WTC11 (cell line): ENCODE data around the gene LMO1. TPM values are rescaled to one million over a fixed set of nuclear protein-coding genes. Genes with fewer than 3 reads are reported as not detected.

Source experiments
- ATAC-seq: fragments of 200-7000 bp; cut with Tn5 transposase; 2 replicates; pipeline ENCODE4 v1.10.0; 2021; ENCODE audit warnings: mild to moderate bottlenecking, moderate library complexity
- CTCF ChIA-PET: fragments of 300-600 bp; sonication (Branson Sonifier 250); formaldehyde crosslinking; loops from one replicate; lab custom pipeline; 2021; ENCODE audit warnings: antibody characterized with exemption; lab: Charles Lee
- POLR2A ChIA-PET: fragments of 350-600 bp; sonication (Branson Sonifier 250); formaldehyde crosslinking; loops from one replicate; lab custom pipeline; 2021; ENCODE audit warnings: antibody characterized with exemption; lab: Charles Lee
- DNase-seq: peaks from one replicate; pipeline ENCODE4 v3.0.0; 2021; ENCODE audit warnings: low spot score
- H3K27ac Mint-ChIP-seq: 2 replicates; pipeline ENCODE4 v1.8.0; 2021; ENCODE audit warnings: mixed read lengths
- H3K27me3 Mint-ChIP-seq: 2 replicates; pipeline ENCODE4 v1.8.0; 2021; ENCODE audit warnings: low read depth, mild to moderate bottlenecking, moderate library complexity, mixed read lengths
- H3K36me3 Mint-ChIP-seq: 2 replicates; pipeline ENCODE4 v1.8.0; 2021; ENCODE audit warnings: mixed read lengths
- H3K4me1 Mint-ChIP-seq: 2 replicates; pipeline ENCODE4 v1.8.0; 2022; ENCODE audit warnings: mixed read lengths
- H3K4me3 Mint-ChIP-seq: 2 replicates; pipeline ENCODE4 v1.8.0; 2021; ENCODE audit warnings: mild to moderate bottlenecking, moderate library complexity, mixed read lengths
- H3K9me3 Mint-ChIP-seq: 2 replicates; pipeline ENCODE4 v1.8.0; 2021; ENCODE audit warnings: mixed read lengths
- CREB1 ChIP-seq: sonication (generic); formaldehyde crosslinking; IDR thresholded peaks from 2 replicates; pipeline ENCODE4 v1.8.0; 2023; ENCODE audit warnings: mild to moderate bottlenecking, missing genetic modification reagents
- JUN ChIP-seq: sonication (generic); formaldehyde crosslinking; IDR thresholded peaks from 2 replicates; pipeline ENCODE4 v1.8.0; 2023; ENCODE audit warnings: mild to moderate bottlenecking, missing genetic modification reagents
- MXD4 ChIP-seq: fragments of 250-450 bp; sonication (Bioruptor Pico); IDR thresholded peaks from 2 replicates; pipeline ENCODE4 v1.8.0; 2021; ENCODE audit warnings: mild to moderate bottlenecking, moderate library complexity, borderline replicate concordance
- SOX15 ChIP-seq: fragments of 250-450 bp; sonication (Bioruptor Pico); IDR thresholded peaks from 2 replicates; pipeline ENCODE4 v1.9.0; 2021; ENCODE audit warnings: mild to moderate bottlenecking
- ZNF121 ChIP-seq: sonication (generic); formaldehyde crosslinking; IDR thresholded peaks from 2 replicates; pipeline ENCODE4 v1.8.0; 2023; ENCODE audit warnings: missing genetic modification reagents
- ZNF423 ChIP-seq: fragments of 250-450 bp; sonication (Bioruptor Pico); IDR thresholded peaks from 2 replicates; pipeline ENCODE4 v2.1.2; 2022; ENCODE audit warnings: mild to moderate bottlenecking, moderate library complexity
- total RNA-seq: library from RNA; stranded (reverse); gene quantifications from 3 replicates; pipeline ENCODE4 v1.2.3, GENCODE V29; 2021
- TF ChIP-seq, protein P1 (sequence below): fragments of 250-450 bp; sonication (Bioruptor Pico); conservative IDR thresholded peaks from 2 replicates; pipeline ENCODE4 v1.9.0; 2021; ENCODE audit warnings: mild to moderate bottlenecking
- TF ChIP-seq, protein P2 (sequence below): fragments of 250-450 bp; sonication (Bioruptor Pico); IDR thresholded peaks from 2 replicates; pipeline ENCODE4 v1.9.0; 2021; ENCODE audit warnings: mild to moderate bottlenecking
- TF ChIP-seq, protein P3 (sequence below): sonication (generic); formaldehyde crosslinking; IDR thresholded peaks from 2 replicates; pipeline ENCODE4 v1.8.0; 2022; ENCODE audit warnings: missing genetic modification reagents
- TF ChIP-seq, protein P4 (sequence below): sonication (generic); formaldehyde crosslinking; IDR thresholded peaks from 2 replicates; pipeline ENCODE4 v1.8.1; 2022; ENCODE audit warnings: missing genetic modification reagents, borderline replicate concordance
- TF ChIP-seq, protein P5 (sequence below): fragments of 200-600 bp; IDR thresholded peaks from 2 replicates; pipeline ENCODE4 v1.8.0; 2022; ENCODE audit warnings: antibody characterized with exemption
- TF ChIP-seq, protein P6 (sequence below): sonication (generic); formaldehyde crosslinking; IDR thresholded peaks from 2 replicates; pipeline ENCODE4 v1.8.1; 2023; ENCODE audit warnings: mild to moderate bottlenecking, moderate library complexity, missing genetic modification reagents

Gene LMO1
- total RNA-seq, 1 experiment from 2014 or later: 0.44 TPM

DNA sequence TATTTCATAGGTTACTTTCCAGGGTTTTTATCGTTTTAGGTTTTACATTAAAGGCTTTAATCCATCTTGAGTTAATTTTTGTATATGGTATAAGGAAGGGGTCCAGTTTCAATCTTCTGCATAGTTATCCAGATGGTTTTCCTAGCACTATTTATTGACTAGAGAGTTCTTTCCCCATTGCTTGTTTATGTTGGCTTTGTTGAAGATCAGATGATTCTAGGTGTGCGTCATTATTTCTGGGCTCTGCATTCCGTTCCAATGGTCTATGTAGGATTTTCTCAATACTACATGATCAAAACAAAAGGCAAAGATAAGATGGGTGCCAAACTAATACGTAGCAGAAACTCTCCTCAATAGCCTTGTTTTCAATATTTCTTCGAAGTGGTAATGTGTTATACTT, 80.6 kb downstream of the LMO1 start (continued):
- no peak for TF ChIP-seq CREB1 (CRISPR knock-in tag)
- no peak for TF ChIP-seq SOX15 (CRISPR knock-in tag)
- TF ChIP-seq, protein P1, sequence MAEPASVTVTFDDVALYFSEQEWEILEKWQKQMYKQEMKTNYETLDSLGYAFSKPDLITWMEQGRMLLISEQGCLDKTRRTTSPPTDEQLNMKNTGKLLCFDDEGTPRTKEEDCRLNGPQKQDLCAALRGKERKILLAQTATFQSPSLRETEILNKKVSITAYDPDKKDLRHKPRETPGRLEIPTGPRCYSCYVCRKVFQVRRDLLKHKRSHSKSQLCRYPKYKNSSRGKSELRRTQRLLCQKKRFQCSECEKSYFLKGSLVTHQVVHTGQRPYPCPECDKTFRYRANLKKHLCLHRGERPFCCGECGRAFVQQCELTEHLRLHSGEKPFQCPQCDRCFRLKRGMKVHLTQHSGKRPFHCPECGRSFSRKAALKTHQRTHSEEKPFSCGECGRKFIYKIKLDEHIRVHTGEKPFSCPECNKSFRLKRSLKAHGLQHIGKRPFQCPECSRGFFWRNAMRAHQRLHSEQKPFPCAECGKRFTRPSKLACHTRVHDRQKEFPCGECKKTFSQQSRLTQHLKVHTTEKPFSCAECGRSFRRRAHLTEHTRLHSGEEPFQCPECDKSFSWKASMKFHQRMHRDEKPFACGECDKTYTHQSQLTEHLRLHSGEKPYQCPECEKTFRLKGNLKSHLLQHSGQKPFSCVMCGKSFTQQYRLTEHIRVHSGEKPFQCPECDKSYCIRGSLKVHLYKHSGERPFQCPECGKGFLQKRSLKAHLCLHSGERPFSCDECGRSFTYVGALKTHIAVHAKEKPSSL (CRISPR knock-in tag): no peak
- TF ChIP-seq, protein P2, sequence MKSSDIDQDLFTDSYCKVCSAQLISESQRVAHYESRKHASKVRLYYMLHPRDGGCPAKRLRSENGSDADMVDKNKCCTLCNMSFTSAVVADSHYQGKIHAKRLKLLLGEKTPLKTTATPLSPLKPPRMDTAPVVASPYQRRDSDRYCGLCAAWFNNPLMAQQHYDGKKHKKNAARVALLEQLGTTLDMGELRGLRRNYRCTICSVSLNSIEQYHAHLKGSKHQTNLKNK: no peak
- TF ChIP-seq, protein P3, sequence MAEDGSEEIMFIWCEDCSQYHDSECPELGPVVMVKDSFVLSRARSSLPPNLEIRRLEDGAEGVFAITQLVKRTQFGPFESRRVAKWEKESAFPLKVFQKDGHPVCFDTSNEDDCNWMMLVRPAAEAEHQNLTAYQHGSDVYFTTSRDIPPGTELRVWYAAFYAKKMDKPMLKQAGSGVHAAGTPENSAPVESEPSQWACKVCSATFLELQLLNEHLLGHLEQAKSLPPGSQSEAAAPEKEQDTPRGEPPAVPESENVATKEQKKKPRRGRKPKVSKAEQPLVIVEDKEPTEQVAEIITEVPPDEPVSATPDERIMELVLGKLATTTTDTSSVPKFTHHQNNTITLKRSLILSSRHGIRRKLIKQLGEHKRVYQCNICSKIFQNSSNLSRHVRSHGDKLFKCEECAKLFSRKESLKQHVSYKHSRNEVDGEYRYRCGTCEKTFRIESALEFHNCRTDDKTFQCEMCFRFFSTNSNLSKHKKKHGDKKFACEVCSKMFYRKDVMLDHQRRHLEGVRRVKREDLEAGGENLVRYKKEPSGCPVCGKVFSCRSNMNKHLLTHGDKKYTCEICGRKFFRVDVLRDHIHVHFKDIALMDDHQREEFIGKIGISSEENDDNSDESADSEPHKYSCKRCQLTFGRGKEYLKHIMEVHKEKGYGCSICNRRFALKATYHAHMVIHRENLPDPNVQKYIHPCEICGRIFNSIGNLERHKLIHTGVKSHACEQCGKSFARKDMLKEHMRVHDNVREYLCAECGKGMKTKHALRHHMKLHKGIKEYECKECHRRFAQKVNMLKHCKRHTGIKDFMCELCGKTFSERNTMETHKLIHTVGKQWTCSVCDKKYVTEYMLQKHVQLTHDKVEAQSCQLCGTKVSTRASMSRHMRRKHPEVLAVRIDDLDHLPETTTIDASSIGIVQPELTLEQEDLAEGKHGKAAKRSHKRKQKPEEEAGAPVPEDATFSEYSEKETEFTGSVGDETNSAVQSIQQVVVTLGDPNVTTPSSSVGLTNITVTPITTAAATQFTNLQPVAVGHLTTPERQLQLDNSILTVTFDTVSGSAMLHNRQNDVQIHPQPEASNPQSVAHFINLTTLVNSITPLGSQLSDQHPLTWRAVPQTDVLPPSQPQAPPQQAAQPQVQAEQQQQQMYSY (CRISPR knock-in tag): no peak

DNA sequence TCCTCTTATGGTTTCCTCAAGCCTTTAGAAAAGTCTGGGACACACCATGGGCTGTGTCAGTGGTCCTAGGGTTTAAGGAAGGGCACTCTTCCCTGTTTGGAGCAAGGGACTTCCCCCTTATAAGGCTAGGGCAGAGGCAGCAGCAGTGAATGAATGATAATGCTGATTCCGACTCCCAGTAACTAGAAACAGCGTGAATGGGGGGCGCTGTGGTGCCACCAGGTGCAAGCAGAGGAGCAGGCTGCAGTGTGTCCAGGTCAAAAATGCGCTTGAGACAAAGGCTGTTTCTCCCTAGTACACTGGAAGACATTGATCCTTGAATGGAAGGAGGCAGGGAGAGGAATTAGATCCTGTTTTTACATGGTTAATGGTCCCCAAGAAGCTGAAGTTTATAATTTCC, 83.2 kb downstream of the LMO1 start:
- ChIA-PET CTCF (interaction anchor here (1.4 kb wide), 1 partner anchor 13 kb away, joined by 4 read pairs; no protein-coding TSS in a partner anchor), POLR2A (interaction anchor here (0.7 kb wide), 1 partner anchor 9 kb away, joined by 3 read pairs; no protein-coding TSS in a partner anchor)
- peaks cover 18% of the 10 kb centered on the region for H3K9me3 Mint-ChIP-seq
- ATAC-seq (peak; percentile 94), DNase-seq (peak; percentile 63)
- H3K27ac Mint-ChIP-seq: no peak overlapping the region; the same call in 1 of the 2 replicates
- TF ChIP-seq, protein P4, sequence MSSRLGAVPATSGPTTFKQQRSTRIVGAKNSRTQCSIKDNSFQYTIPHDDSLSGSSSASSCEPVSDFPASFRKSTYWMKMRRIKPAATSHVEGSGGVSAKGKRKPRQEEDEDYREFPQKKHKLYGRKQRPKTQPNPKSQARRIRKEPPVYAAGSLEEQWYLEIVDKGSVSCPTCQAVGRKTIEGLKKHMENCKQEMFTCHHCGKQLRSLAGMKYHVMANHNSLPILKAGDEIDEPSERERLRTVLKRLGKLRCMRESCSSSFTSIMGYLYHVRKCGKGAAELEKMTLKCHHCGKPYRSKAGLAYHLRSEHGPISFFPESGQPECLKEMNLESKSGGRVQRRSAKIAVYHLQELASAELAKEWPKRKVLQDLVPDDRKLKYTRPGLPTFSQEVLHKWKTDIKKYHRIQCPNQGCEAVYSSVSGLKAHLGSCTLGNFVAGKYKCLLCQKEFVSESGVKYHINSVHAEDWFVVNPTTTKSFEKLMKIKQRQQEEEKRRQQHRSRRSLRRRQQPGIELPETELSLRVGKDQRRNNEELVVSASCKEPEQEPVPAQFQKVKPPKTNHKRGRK (CRISPR knock-in tag): no peak
- TF ChIP-seq, protein P5, sequence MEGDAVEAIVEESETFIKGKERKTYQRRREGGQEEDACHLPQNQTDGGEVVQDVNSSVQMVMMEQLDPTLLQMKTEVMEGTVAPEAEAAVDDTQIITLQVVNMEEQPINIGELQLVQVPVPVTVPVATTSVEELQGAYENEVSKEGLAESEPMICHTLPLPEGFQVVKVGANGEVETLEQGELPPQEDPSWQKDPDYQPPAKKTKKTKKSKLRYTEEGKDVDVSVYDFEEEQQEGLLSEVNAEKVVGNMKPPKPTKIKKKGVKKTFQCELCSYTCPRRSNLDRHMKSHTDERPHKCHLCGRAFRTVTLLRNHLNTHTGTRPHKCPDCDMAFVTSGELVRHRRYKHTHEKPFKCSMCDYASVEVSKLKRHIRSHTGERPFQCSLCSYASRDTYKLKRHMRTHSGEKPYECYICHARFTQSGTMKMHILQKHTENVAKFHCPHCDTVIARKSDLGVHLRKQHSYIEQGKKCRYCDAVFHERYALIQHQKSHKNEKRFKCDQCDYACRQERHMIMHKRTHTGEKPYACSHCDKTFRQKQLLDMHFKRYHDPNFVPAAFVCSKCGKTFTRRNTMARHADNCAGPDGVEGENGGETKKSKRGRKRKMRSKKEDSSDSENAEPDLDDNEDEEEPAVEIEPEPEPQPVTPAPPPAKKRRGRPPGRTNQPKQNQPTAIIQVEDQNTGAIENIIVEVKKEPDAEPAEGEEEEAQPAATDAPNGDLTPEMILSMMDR: no peak
- no peak for TF ChIP-seq JUN (CRISPR knock-in tag)
- TF ChIP-seq MXD4 (CRISPR knock-in tag): no peak
- no peak for TF ChIP-seq ZNF121 (CRISPR knock-in tag)
- no peak for TF ChIP-seq ZNF423 (CRISPR knock-in tag)
- no peaks in the 10 kb centered on the region; the same call in 1 of the 2 replicates for H3K4me1 Mint-ChIP-seq
- H3K4me3 Mint-ChIP-seq: no peak overlapping the region
- peaks cover 2% of the 10 kb centered on the region; the same call in 1 of the 2 replicates for H3K36me3 Mint-ChIP-seq
- peaks cover 11% of the 10 kb centered on the region for H3K27me3 Mint-ChIP-seq

DNA sequence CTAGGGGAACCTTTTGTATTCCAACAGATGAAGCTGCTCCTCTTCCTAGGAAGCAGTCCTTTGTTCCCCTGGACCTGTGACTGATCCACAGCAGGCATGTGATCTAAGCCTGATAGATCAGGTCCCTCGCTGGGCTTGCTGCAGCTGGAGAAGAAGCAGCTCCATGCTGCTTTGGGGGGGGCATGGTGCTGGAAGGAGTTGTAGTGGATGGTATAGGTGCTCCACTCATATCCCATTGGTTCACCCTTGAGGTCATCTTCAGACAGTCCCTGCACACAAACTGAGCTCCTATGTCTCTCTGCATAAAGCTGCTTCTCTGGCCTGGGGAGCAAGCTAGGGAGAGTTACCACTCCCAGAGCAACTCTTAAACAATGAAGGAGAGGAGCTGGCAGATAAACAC, 85.4 kb downstream of the LMO1 start:
- Mint-ChIP-seq H3K4me3 (no peak overlapping the region), H3K27me3 (peaks cover 28% of the 10 kb centered on the region), H3K36me3 (no peaks in the 10 kb centered on the region)
- TF ChIP-seq, protein P6, sequence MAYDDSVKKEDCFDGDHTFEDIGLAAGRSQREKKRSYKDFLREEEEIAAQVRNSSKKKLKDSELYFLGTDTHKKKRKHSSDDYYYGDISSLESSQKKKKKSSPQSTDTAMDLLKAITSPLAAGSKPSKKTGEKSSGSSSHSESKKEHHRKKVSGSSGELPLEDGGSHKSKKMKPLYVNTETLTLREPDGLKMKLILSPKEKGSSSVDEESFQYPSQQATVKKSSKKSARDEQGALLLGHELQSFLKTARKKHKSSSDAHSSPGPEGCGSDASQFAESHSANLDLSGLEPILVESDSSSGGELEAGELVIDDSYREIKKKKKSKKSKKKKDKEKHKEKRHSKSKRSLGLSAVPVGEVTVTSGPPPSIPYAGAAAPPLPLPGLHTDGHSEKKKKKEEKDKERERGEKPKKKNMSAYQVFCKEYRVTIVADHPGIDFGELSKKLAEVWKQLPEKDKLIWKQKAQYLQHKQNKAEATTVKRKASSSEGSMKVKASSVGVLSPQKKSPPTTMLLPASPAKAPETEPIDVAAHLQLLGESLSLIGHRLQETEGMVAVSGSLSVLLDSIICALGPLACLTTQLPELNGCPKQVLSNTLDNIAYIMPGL: no peak
- TF ChIP-seq, protein P1 (CRISPR knock-in tag): no peak
- TF ChIP-seq, all 79 proteins: peak for 0
- no peak overlapping the region; the same call in 1 of the 2 replicates for H3K27ac Mint-ChIP-seq
- ChIA-PET CTCF (interaction anchor here (0.6 to 1.8 kb wide), 5 partner anchors 15 to 180 kb away, joined by 3 to 11 read pairs (median 3); no protein-coding TSS in a partner anchor), POLR2A (no interaction called here)
- 0 out of 2 replicates have a peak, but pooled peaks cover under 1% of the 10 kb centered on the region for H3K9me3 Mint-ChIP-seq
- no peaks in the 10 kb centered on the region; the same call in 1 of the 2 replicates for H3K4me1 Mint-ChIP-seq
- ATAC-seq: no peak
- DNase-seq: no peak
